Measurements from ENCODE around the gene WWP2. TPM values are rescaled to one million over a fixed set of nuclear protein-coding genes. Genes with fewer than 3 reads are reported as not detected.

WWP2 gene
- total RNA-seq, 1 donor: 42.5 TPM

- Histone ChIP-seq H3K4me3 (ENCODE audit: low read length) (no peak overlapping the region), H3K4me1 (ENCODE audit: insufficient read depth, low read length) (peaks cover 8% of the 10 kb centered on the region), H3K27me3 (ENCODE audit: insufficient read depth, low read length) (no peaks in the 10 kb centered on the region), H3K9me3 (ENCODE audit: low read depth, low read length) (no peaks in the 10 kb centered on the region)
These were observed 67.2 kb downstream of the WWP2 start for GRCh38 chr16:69829338-69829737.

- no peaks in the 10 kb centered on the region for H3K9me3 ChIP-seq (ENCODE audit: low read depth, low read length)
- no peaks in the 10 kb centered on the region for H3K27me3 ChIP-seq (ENCODE audit: insufficient read depth, low read length)
These were observed 68.0 kb downstream of the WWP2 start for GRCh38 chr16:69830146-69830533.

GRCh38 chr16:69830534-69831211 lies 68.5 kb downstream of the WWP2 start:
- Histone ChIP-seq H3K4me1 (ENCODE audit: insufficient read depth, low read length) (peaks cover 8% of the 10 kb centered on the region), H3K4me3 (ENCODE audit: low read length) (no peak overlapping the region), H3K9me3 (ENCODE audit: low read depth, low read length) (no peaks in the 10 kb centered on the region), H3K27me3 (ENCODE audit: insufficient read depth, low read length) (no peaks in the 10 kb centered on the region)

More at GRCh38 chr16:69830146-69830533, 68.0 kb downstream of the WWP2 start:
- H3K4me1 ChIP-seq (ENCODE audit: insufficient read depth, low read length): peaks cover 8% of the 10 kb centered on the region
- no peak overlapping the region for H3K4me3 ChIP-seq (ENCODE audit: low read length)

GRCh38 chr16:69831212-69832123 lies 69.3 kb downstream of the WWP2 start:
- H3K9me3 ChIP-seq (ENCODE audit: low read depth, low read length): no peaks in the 10 kb centered on the region
- H3K4me1 ChIP-seq (ENCODE audit: insufficient read depth, low read length): peaks cover 8% of the 10 kb centered on the region
- H3K27me3 ChIP-seq (ENCODE audit: insufficient read depth, low read length): no peaks in the 10 kb centered on the region
- H3K4me3 ChIP-seq (ENCODE audit: low read length): no peak overlapping the region

- Histone ChIP-seq H3K4me1 (ENCODE audit: insufficient read depth, low read length) (peaks cover 8% of the 10 kb centered on the region), H3K27me3 (ENCODE audit: insufficient read depth, low read length) (no peaks in the 10 kb centered on the region), H3K9me3 (ENCODE audit: low read depth, low read length) (no peaks in the 10 kb centered on the region), H3K4me3 (ENCODE audit: low read length) (no peak overlapping the region)
These were observed 71.5 kb downstream of the WWP2 start for GRCh38 chr16:69833357-69834282.

- peaks cover 8% of the 10 kb centered on the region for H3K4me1 ChIP-seq (ENCODE audit: insufficient read depth, low read length)
- H3K27me3 ChIP-seq (ENCODE audit: insufficient read depth, low read length): no peaks in the 10 kb centered on the region
- H3K4me3 ChIP-seq (ENCODE audit: low read length): no peak overlapping the region
- no peaks in the 10 kb centered on the region for H3K9me3 ChIP-seq (ENCODE audit: low read depth, low read length)
These were observed 72.8 kb downstream of the WWP2 start for GRCh38 chr16:69834807-69835466.

- H3K4me1 ChIP-seq (ENCODE audit: insufficient read depth, low read length): peaks cover 8% of the 10 kb centered on the region
- no peaks in the 10 kb centered on the region for H3K9me3 ChIP-seq (ENCODE audit: low read depth, low read length)
- no peaks in the 10 kb centered on the region for H3K27me3 ChIP-seq (ENCODE audit: insufficient read depth, low read length)
- no peak overlapping the region for H3K4me3 ChIP-seq (ENCODE audit: low read length)
These were observed 74.1 kb downstream of the WWP2 start for GRCh38 chr16:69836257-69836656.

- no peaks in the 10 kb centered on the region for H3K9me3 ChIP-seq (ENCODE audit: low read depth, low read length)
These were observed 75.2 kb downstream of the WWP2 start for GRCh38 chr16:69837380-69837779.

GRCh38 chr16:69838489-69838888 lies 76.4 kb downstream of the WWP2 start:
- peaks cover 7% of the 10 kb centered on the region for H3K4me1 ChIP-seq (ENCODE audit: insufficient read depth, low read length)
- no peaks in the 10 kb centered on the region for H3K27me3 ChIP-seq (ENCODE audit: insufficient read depth, low read length)
- H3K9me3 ChIP-seq (ENCODE audit: low read depth, low read length): no peaks in the 10 kb centered on the region
- no peak overlapping the region for H3K4me3 ChIP-seq (ENCODE audit: low read length)

More at GRCh38 chr16:69837380-69837779, 75.2 kb downstream of the WWP2 start:
- H3K4me1 ChIP-seq (ENCODE audit: insufficient read depth, low read length): peaks cover 8% of the 10 kb centered on the region
- no peak overlapping the region for H3K4me3 ChIP-seq (ENCODE audit: low read length)
- no peaks in the 10 kb centered on the region for H3K27me3 ChIP-seq (ENCODE audit: insufficient read depth, low read length)

GRCh38 chr16:69839240-69839688 lies 77.1 kb downstream of the WWP2 start:
- no peaks in the 10 kb centered on the region for H3K4me1 ChIP-seq (ENCODE audit: insufficient read depth, low read length)

GRCh38 chr16:69839798-69840409 lies 77.8 kb downstream of the WWP2 start:
- H3K4me1 ChIP-seq (ENCODE audit: insufficient read depth, low read length): no peaks in the 10 kb centered on the region
- no peaks in the 10 kb centered on the region for H3K27me3 ChIP-seq (ENCODE audit: insufficient read depth, low read length)
- H3K4me3 ChIP-seq (ENCODE audit: low read length): no peak overlapping the region
- H3K9me3 ChIP-seq (ENCODE audit: low read depth, low read length): no peaks in the 10 kb centered on the region

More at GRCh38 chr16:69839240-69839688, 77.1 kb downstream of the WWP2 start:
- Histone ChIP-seq H3K27me3 (ENCODE audit: insufficient read depth, low read length) (no peaks in the 10 kb centered on the region), H3K4me3 (ENCODE audit: low read length) (no peak overlapping the region), H3K9me3 (ENCODE audit: low read depth, low read length) (no peaks in the 10 kb centered on the region)

GRCh38 chr16:69840975-69841374 lies 78.8 kb downstream of the WWP2 start:
- Histone ChIP-seq H3K27me3 (ENCODE audit: insufficient read depth, low read length) (no peaks in the 10 kb centered on the region), H3K4me3 (ENCODE audit: low read length) (no peak overlapping the region), H3K4me1 (ENCODE audit: insufficient read depth, low read length) (no peaks in the 10 kb centered on the region), H3K9me3 (ENCODE audit: low read depth, low read length) (no peaks in the 10 kb centered on the region)

- no peaks in the 10 kb centered on the region for H3K27me3 ChIP-seq (ENCODE audit: insufficient read depth, low read length)
- H3K9me3 ChIP-seq (ENCODE audit: low read depth, low read length): no peaks in the 10 kb centered on the region
- H3K4me3 ChIP-seq (ENCODE audit: low read length): no peak overlapping the region
- no peaks in the 10 kb centered on the region for H3K4me1 ChIP-seq (ENCODE audit: insufficient read depth, low read length)
These were observed 82.3 kb downstream of the WWP2 start for GRCh38 chr16:69844441-69844840.

- Histone ChIP-seq H3K27me3 (ENCODE audit: insufficient read depth, low read length) (no peaks in the 10 kb centered on the region), H3K4me1 (ENCODE audit: insufficient read depth, low read length) (no peaks in the 10 kb centered on the region), H3K4me3 (ENCODE audit: low read length) (no peak overlapping the region), H3K9me3 (ENCODE audit: low read depth, low read length) (no peaks in the 10 kb centered on the region)
These were observed 83.0 kb downstream of the WWP2 start for GRCh38 chr16:69845181-69845580.

All from mononuclear cell (primary cell).